ENCODE results near the gene USH1G.

USH1G gene

DNA sequence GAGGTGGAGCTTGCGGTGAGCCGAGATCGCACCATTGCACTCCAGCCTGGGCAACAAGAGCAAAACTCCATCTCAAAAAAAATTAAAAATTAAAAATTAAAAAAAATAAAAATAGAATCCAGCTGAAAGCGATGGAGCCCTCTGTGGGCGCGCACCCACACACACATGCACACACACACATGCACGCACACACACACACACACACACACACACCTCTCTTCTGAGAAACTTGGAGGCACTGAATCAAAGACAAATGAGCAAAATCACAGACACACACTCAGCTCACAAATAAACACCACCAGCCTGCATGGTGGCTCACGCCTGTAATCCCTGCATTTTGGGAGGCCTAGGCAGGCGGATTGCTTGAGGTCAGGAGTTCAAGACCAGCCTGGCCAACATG, 20.0 kb downstream of the USH1G start:
- DNase-seq (ENCODE audit: low spot score) = no peak

DNA sequence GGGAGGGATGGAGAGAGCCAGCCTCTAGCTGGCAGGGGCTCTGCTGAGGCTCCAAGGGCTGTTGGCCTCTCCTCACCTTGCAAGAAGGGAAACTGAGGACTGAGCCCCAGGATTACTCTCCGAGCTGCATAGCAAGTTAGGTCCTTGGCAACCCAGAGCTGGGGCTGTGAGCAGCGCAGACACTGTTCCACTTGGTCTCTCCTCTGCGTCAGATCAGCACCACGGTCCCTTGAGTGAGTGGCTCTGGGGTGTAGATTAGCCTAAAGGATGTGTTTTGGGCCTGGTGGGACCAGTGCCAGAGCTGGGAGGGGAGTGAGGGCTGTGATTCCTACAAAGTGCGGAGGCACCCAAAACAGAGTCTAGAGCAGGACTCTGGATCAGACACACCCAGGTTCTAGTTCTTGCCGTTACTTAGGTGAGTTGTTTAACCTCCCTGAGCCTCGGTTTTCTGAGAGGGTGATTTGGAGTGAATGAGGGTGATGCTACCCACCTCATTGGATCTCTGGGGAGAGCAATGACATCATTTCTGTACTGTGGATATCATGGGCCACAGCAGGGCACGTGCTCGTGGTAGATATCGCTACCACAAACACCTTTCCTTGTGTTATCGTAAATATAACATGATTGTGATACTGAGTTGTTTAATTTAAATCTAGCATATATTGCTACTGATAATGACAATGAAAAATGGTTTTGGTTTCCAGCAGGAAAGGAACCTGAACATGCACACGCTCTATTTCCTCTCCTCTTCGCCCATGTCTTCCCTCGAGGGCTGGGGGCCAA, 21.5 kb downstream of the USH1G start:
- no peak for DNase-seq (ENCODE audit: low spot score)

DNA sequence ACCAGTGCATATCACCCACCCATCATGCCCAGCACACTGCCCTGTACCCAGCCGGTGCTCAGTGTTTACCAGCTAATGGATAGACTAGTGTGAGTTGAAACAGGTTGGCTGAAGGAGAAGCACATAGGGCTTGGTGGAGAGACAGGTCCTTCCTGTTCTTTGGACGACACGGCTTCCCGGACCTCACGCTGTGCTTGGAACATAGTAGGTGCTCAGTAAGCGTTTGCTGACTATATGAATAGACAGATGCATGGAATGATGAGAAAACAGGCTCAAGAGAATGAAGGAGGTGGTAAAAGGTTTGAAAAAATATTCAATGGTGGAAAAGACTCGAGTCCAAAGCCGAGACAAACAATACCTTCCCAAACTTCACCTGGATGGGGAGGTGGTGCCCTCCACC, 22.8 kb downstream of the USH1G start:
- DNase-seq (ENCODE audit: low spot score) = no peak

DNA sequence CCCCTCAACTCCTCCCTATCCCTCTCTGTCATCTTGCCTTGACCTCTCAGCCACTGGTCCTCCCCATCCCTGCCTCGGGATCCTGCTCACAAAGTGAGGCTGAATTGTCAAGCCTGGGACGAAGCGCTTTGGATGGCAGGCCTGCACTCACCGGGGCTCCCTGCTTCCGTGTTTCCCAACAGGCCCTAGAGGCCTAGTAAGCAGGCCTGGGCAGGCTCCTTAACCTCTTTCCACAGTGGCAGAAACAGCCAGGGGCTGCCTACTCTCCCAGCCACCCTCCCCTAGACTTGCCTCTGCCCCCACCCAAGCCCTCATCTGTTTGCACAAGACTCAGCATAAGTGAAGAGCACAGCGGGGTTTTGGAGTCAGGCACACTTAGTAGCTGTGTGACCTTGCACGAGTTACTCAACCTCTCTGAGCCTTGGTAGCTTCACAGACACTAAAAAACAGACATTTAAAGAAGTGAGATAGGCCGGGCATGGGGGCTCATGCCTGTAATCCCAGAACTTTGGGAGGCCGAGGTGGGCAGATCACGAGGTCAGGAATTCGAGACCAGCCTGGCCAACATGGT, 24.6 kb downstream of the USH1G start:
- no peak for DNase-seq (ENCODE audit: low spot score)

DNA sequence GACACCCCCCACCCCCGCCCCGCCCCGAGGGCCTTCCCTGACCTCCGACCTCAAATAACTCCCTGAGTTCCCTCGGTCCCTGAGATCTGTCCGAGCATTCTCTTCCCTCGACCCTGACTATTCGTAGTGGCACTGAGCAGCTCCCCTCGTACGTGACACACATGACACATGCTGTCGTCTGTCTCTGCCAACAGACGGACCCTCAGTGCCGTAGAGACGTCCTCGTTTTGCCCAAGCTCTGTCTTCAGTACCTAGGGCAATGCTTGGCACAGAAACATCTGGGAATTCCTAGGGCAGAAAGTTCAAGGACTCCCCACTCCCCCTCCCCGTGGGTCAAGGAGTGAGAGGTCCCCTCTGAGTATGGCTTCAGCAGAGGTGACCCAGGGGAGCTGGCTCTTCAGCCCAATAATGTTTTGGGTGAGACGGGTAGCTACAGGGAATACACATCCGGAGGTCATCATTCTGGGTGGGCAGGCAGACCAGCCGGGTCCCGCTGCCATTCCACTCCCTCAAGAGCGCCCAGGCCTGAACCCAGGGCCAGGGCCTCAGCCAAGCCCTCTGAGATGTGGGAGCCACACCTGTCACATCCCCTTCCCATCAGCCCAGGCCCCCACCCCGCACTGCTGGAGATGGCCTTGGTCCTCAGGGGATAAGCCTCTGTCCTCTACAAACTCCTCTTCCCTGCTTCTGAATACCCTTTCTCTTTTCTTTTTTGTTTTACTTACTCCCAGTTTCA, 29.0 kb downstream of the USH1G start:
- DNase-seq (ENCODE audit: low spot score) = no peak

DNA sequence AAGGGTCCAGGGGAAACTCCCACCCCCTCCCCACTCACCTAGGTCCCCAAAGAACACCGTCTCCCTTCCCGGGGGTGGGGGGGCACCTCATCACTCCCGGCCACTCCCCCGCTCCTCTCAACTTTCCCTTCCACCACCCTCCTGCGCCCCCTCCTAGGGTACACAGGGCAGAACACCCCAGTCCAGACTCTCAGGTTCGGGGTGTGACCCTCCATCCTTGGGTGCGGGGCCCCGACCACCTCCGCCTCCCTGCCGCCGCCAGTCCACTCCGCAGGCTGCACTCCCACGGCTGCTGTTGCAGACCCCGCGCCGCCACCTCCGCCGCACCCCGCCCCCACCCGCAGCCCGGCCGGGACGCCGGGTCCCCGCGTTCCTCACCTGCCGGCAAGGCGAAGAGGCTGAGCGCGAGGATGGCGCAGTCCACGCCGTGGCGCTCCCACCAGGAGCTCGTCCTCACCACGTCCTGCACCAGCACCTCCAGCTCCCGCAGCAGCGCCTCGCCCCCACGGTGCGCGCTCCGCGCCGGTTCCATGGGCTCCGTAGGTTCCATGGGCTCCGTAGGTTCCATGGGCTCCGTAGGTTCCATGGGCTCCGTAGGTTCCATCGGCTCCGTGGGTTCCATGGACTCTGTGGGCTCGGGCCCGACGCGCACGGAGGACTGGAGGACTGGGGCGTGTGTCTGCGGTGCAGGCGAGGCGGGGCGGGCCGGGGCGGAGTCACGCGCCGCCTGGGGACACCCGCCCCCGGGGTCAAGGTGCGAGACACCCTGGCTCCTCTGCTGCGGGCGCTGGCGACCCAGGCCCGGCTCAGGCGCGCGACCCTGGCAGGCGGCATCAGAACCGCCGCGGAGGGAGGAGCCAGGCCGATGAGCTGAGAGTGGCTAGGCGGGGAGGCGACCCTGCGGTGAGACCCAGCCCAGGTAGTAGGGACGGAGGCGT, 29.8 kb downstream of the USH1G start, which contains the start of gene FADS6:
Gene FADS6, minus strand, starts transcription at position 660 of the 938 bp plus-strand sequence. Its CDS starts 38 bp downstream, at position 622.
- no peak for DNase-seq (ENCODE audit: low spot score)

DNA sequence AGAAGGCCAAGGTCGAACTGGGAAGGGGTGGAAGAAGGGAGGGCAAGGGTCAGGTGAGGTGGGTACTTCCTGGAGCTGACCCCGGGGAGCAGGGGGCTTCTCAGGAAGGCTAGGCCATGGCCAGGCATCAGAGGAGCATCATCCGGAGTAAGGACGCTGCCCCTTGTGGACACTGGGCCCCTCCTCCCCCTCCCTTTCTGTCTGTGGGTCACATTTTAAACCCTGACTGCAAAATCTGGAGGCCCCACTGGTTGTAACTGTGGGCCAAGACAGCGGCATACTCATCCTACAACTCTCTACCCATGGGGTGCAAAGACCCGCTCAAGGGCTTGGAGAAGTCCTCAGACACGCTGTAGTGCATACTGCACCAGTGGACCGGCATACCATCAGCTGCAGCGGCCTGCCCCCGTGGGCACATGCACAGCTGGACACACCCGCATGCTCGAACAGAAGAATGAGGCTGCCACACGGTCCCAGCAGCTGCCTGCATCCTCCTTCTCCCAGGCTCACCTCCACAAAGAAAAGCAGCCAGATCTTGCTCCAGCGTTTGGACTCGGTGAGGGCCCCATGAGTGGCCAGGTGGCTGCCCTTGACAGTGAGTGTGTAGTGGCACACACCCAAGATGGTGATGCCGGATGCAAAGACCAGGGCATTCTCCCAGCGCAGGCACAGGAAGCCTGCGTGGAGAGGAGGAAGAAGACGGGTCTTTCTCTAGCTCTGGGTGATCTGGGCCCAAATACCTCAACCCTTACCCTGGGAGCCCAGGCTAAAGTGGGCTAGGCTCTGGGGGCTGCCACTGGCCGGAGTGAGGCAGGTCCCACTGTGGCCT, 30.8 kb downstream of the USH1G start:
- no peak for DNase-seq (ENCODE audit: low spot score)

DNA sequence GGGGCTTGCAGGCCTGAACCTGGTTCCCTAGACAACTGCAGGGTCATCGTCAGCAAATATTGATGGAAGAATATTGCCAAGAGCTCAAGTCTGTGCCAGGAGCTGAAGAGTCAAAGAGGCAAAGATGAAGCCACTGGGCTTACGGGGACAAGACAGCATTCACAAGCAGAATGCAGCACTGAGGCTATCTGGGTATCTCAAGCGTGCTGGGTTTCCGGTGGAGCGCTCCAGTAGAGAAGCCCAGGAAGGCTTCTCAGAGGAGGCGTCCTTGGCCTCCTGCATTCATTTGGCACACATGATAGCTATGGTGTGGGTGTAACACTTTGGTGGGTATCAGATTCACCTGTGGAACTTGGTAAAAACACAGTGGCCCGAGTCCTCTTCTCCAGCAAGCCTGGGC, 32.5 kb downstream of the USH1G start:
- DNase-seq (ENCODE audit: low spot score) = no peak

DNA sequence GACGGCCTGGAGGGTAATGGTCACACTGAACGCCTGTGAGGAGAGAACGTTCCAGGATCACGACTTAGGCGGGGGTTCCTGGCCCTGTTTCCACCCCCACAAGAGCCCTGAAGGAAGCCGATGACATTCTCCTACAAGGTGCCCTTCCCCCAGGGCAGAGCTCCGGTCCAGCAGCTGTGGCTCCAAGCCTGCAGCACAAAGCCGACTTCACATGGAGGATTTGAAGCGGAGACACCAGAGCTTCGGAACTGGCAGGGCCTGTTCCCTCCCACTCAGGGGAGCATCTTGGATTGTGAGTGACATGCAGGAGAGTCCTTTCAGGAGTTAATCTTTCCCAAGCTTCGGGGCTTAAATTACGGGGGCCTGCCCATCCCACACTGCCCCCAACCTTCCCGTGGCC, 34.6 kb downstream of the USH1G start:
- DNase-seq (ENCODE audit: low spot score) = no peak

DNA sequence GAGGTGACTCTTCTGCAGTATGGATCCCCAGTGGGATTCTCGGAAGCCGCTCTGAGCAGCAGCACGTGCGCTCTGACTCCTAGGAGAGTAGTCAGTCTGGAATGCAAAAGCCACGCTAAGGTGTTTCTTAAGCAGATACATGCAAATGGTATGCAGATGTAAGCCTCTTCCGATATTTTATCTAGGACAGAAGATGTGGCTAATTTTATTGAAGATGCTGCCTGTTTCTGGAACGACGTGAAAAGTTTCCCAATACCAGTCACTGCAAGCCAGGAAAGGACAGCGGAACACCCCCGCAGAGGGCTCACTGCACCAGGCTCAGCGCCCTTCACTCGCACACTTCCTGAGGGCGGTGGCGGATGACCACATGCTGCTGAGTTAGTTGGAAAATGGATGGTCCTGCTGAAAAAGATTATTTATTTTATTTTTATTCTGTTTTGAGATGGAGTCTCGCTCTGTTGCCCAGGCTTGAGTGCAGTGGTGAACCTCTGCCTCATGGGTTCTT, 39.8 kb downstream of the USH1G start:
- DNase-seq (ENCODE audit: low spot score) = no peak

DNA sequence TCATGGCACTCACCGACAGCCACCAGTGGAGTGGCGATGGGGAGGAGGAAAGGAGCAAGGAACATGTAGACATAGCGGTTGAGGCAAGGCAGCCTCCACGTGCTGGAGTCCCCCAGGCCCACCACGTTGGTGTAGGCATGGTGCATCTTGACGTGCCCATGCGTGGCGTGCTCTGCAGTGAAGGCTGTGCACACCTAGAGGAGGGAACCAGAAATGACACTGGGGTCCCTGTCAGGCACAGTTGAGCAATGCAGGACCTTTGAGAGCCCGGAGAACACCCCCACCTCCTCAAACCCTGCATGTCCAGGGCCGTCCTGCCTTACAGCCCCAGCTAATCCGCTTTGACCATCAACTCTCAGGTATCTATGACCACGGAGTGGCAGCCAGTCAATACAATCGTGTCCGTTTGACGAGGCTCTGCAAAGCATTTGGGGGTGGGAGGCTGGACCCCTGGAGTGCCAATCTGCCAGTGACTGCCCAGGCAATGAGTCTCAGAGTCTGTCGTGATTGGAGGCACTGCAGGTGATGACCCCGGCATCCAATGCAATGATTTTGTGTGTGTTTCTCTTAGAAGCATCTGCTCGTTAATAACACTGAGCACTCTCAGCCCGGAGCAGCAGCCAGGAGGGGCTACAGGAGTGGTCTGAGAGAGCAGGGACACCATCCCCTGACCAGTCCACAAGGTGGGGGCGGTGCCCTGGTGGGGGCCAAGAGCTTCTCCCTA, 40.4 kb downstream of the USH1G start:
- no peak for DNase-seq (ENCODE audit: low spot score)

DNA sequence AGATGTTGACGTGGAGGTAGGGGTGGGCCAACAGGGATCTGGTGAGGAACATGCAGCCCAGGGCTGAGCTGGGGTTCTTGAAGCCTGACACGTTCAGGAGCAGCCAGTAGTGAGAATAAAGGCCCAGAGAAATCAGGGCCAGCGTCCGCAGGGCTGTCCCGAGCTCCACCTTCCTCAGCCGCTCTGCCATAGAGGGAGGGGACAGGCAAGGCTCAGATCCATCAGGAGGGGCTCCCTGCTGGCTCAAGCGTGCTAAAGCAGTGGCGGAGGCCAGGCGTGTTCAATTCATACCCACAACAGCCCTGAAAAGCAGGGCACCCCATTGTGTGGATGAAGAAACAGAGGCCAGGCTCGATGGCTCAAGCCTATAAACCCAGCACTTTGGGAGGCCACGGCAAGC, 42.0 kb downstream of the USH1G start:
- no peak for DNase-seq (ENCODE audit: low spot score)

DNA sequence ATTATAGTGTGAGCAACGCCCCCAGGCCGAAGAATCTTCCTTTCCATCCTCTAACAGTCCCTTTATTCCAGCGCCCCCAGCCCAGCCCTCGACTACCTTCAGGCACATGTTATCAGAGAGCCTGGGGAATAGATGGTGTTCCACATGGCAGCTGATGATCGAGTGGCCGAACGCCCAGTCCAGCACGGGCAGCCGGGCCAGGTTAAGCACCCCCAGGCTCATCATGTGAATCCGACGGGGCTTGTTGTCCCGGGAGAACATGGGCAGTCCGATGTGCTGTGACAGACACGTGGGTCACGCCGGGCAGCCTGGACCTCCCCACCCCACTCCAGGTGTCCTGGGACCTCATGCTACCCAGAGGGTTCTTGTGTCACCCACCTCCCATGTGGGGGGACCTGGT, 43.7 kb downstream of the USH1G start:
- no peak for DNase-seq (ENCODE audit: low spot score)

DNA sequence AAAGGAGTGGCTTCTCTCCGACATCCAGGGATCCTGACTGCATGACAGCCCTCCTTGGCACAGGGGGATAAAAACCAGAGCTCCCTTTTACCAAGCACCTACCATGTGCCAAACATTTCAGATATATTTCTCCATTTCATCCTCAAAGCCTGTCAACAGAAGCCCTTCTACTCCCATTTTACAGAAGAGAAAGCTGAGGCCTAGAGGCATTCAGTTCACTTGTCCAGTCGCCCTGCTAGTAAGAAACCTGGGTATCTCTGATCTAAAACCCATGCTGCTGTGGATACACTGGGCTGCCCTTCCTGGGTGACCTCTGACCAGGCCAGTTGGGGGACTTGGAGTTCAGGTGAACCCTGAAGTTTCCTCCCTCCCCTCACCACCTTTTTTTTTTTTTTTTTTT, 44.4 kb downstream of the USH1G start:
- DNase-seq (ENCODE audit: low spot score) = no peak

DNA sequence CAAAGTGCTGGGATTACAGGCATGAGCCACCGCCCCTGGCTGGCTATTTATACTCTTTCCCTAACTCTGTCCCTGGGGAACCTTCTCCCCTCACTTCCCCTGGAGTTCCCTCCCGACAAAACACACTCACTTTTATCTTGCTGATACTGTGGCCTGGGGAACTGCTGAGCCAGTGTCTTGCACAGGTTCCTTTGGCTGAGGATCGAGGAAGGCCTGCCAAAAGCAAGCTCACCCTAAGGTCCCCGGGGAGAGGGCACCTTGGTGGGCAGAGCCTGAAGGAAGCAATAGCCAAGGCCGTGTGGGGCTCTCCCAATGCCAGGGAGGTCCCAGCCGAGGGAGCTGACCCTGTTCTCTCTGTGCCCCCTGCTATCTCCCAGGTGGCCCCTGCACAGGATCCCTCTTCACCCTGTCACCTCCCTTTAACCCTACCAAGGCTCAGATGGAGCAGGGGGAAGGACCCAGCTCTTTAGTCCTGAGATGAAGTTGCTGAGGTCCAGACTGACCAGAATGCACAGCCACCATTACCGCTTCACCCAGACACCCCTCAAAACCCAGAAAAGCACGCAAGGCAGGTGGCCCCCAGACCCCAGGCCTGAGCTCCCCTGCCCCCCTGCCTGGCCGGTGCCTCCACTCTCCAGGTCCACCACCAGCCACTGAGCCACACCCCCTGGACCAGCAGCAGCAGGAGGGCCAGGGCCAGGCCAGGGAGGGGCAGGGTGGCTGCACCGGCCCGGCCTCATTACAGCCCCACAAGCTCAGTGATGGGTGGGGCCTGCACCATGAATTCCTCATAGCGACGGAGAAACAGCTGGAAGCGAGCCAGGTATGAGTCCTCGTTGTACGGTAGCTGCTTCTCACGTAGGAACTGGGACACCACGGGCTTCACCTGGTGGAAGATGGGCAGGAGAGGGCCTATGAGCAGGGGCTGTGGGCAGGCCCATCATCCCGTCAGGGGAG, 45.2 kb downstream of the USH1G start:
- no peak for DNase-seq (ENCODE audit: low spot score)

DNA sequence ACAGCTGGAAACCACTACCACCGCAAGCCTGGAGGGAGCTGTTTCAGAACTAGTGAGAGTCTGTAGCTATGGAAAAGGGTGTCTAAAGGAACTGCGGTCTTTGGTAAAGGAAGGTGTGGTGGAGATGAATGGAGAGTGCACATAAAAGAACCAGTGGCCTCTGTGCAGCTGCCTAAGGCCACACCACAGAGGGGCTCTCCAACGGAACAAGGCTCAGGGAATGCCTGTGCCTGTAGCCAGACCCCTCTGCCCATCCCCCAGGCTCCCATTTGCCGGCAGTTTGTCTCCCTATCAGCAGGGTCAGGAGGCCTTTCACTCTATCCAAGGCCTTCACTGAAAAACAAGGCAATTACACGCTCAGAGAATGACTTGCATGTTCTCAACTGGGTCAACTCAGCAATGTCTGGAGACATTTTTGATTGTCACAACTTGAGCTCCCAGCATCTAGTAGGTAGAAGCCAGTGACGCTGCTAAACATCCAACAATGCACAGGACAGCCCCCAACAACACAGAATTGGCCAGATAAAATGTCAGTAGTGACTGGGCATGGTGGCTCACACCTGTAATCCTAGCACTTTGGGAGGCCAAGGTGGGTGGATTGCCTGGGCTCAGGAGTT, 47.0 kb downstream of the USH1G start:
- DNase-seq (ENCODE audit: low spot score) = no peak

DNA sequence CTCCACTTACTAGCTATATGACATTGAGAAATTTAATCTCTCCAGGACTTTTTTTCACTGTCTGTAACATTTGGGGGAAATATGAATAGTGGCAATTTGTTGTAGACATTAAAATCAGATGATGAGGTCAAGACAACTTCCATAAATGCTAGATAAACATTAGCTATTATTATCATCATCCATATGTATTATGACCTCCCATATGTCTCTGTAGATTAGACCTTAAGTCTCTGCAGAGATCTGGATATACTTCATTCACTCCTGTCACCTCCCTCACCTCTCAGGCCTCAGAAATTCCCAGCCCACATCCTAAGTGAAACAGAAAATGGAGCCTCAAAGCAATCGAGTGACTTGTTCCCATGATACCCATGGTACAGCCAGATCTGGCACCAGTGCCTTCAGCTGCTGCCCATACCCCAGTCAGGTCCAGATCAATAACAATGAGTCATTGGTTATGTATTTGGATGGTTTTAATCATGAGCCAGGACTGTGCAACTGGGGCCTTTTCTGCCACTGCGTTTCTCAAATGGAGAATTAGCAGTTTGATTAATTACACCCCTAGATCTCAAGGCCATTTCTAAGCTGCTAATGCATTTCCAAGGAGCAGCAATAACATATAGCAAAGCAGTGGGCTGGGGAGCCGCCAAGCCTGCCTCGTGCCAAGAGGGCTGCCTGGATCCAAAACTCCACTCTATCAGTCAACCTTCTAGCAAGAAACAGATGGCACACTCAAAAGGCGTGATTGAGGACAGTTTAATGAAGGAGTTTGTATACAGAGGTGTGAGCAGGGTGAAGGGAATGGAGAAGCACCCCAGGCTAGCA, 47.7 kb downstream of the USH1G start:
- no peak for DNase-seq (ENCODE audit: low spot score)

DNA sequence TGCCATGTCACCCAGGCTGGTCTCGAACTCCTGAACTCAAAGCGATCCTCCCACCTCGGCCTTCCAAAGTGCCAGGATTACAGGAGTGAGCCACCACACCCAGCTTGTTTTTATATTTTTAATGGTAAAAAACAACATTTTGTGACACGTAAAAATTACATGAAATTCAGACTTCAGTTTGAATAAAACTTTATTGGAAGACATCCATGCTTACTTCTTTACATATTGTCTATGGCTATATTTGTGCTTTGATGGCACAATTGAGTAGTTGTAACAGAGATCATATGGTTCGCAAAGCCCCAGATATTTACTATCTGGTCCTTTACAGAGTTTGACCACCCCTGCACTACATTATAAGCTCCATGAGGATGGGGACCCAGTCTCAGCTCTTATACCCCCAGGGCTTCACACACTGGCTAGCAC, 48.4 kb downstream of the USH1G start:
- DNase-seq (ENCODE audit: low spot score) = no peak

Measured in kidney capillary endothelial cell (primary cell).